B cell (primary cell): ENCODE results near the gene MIS18A. TPM values are rescaled to one million over a fixed set of nuclear protein-coding genes. Genes with fewer than 3 reads are reported as not detected.

Experiments
- ATAC-seq: fragments of 200-7000 bp; cut with Tn5 transposase; one replicate; pipeline ENCODE4 v1.10.0; 2021; ENCODE audit warnings: low read depth, mild to moderate bottlenecking, moderate number of reproducible peaks, moderate library complexity
- CTCF ChIA-PET: fragments of 350-600 bp; sonication (Branson Sonifier 250); formaldehyde crosslinking; loops from one replicate; lab custom pipeline; 2021; ENCODE audit warnings: antibody characterized with exemption, inconsistent platforms; lab: Charles Lee
- POLR2A ChIA-PET: fragments of 350-600 bp; sonication (Branson Sonifier 250); formaldehyde crosslinking; loops from one replicate; lab custom pipeline; 2021; ENCODE audit warnings: antibody characterized with exemption; lab: Charles Lee
- DNase-seq: peaks from one replicate; pipeline ENCODE4 v3.0.0; 2013
- H2AFZ ChIP-seq: 2 replicates; pipeline ENCODE4 v1.6.1; 2012; ENCODE audit warnings: mild to moderate bottlenecking, low read depth, low read length; ENCODE audit not compliant: insufficient read depth, poor library complexity, severe bottlenecking
- H3K27ac ChIP-seq, 2 donors: 1 replicate in 1 of 2; 2 replicates in 1 of 2; pipeline ENCODE4 v1.5.1; 2012 to 2013; ENCODE audit warnings: low read length in 2 of 2, mild to moderate bottlenecking in 2 of 2, moderate library complexity in 1 of 2
- H3K27me3 ChIP-seq, 4 experiments: fragments of 200-600 bp in 1 of 4; sonication (generic) in 1 of 4; replicated peaks in 1 of 4; 1 replicate in 2 of 4; 2 replicates in 2 of 4; pipeline versions ENCODE4 v1.6.1 to v1.7.0; 2013 to 2016; ENCODE audit warnings: low read length in 3 of 4, mild to moderate bottlenecking in 2 of 4, mixed read lengths in 1 of 4, moderate library complexity in 1 of 4; ENCODE audit not compliant: insufficient read depth in 4 of 4, control insufficient read depth in 3 of 4; ENCODE audit errors: control extremely low read depth in 1 of 4
- H3K36me3 ChIP-seq, 2 experiments: replicated peaks in 1 of 2; 1 replicate in 1 of 2; 2 replicates in 1 of 2; pipeline versions ENCODE4 v1.6.1 to v1.7.1; 2013; ENCODE audit warnings: low read length in 1 of 2; ENCODE audit not compliant: insufficient read depth in 2 of 2, control insufficient read depth in 1 of 2; ENCODE audit errors: control extremely low read depth in 1 of 2, extremely low read depth in 1 of 2
- H3K4me1 ChIP-seq, 2 donors: fragments of 200-600 bp in 1 of 2; sonication (generic) in 1 of 2; 1 replicate in 1 of 2; 2 replicates in 1 of 2; pipeline versions ENCODE4 v1.5.1 to v1.6.1; 2013 to 2017; ENCODE audit warnings: low read length in 2 of 2; ENCODE audit not compliant: control insufficient read depth in 2 of 2, insufficient read depth in 2 of 2
- H3K4me2 ChIP-seq: replicated peaks from 2 replicates; pipeline ENCODE3; 2012; ENCODE audit warnings: mild to moderate bottlenecking, low read depth, low read length; ENCODE audit not compliant: poor library complexity, severe bottlenecking
- H3K4me3 ChIP-seq, 5 experiments: fragments of 200-600 bp in 1 of 5; sonication (generic) in 1 of 5; 1 replicate in 3 of 5; 2 replicates in 2 of 5; pipeline versions ENCODE4 v1.5.1 to v1.7.0; 2011 to 2016; ENCODE audit warnings: low read length in 4 of 5, mild to moderate bottlenecking in 4 of 5, low read depth in 2 of 5, control low read depth in 1 of 5, moderate library complexity in 1 of 5; ENCODE audit not compliant: insufficient read depth in 1 of 5; ENCODE audit errors: control extremely low read depth in 1 of 5, extremely low read depth in 1 of 5
- H3K79me2 ChIP-seq: fragments of 200-600 bp; sonication (generic); one replicate; pipeline ENCODE4 v1.6.0; 2016; ENCODE audit warnings: low read length; ENCODE audit not compliant: control insufficient read depth, insufficient read depth
- H3K9ac ChIP-seq: fragments of 200-600 bp; sonication (generic); 2 replicates; pipeline ENCODE4 v1.6.1; 2017; ENCODE audit warnings: mild to moderate bottlenecking, low read length, moderate library complexity
- H3K9me3 ChIP-seq, 3 donors: one replicate each; pipeline versions ENCODE4 v1.6.1 to v1.7.1; 2013; ENCODE audit warnings: low read length in 2 of 3; ENCODE audit not compliant: control insufficient read depth in 2 of 3, insufficient read depth in 1 of 3; ENCODE audit errors: control extremely low read depth in 1 of 3
- H4K20me1 ChIP-seq: 2 replicates; pipeline ENCODE4 v1.6.0; 2012; ENCODE audit warnings: mild to moderate bottlenecking, low read length; ENCODE audit not compliant: insufficient read depth, control insufficient read depth, poor library complexity, severe bottlenecking
- H3K27ac Mint-ChIP-seq: one replicate; pipeline ENCODE4 v1.8.0; 2021; ENCODE audit warnings: mixed read lengths
- H3K27me3 Mint-ChIP-seq: one replicate; pipeline ENCODE4 v1.8.0; 2021; ENCODE audit warnings: mixed read lengths
- H3K4me1 Mint-ChIP-seq: one replicate; pipeline ENCODE4 v1.8.0; 2021; ENCODE audit warnings: mixed read lengths
- H3K4me3 Mint-ChIP-seq: one replicate; pipeline ENCODE4 v1.8.0; 2021; ENCODE audit warnings: mixed read lengths
- H3K9me3 Mint-ChIP-seq: one replicate; pipeline ENCODE4 v1.8.0; 2022; ENCODE audit warnings: mixed read lengths; ENCODE audit not compliant: insufficient read depth
- CTCF ChIP-seq: fragments of 200-600 bp; IDR thresholded peaks from one replicate; pipeline ENCODE4 v1.8.0; 2022; ENCODE audit warnings: antibody characterized with exemption, mild to moderate bottlenecking
- EZH2 ChIP-seq: IDR thresholded peaks from 2 replicates; pipeline ENCODE4 v1.6.1; 2012; ENCODE audit warnings: borderline replicate concordance, low read depth, mild to moderate bottlenecking, moderate library complexity, low read length; ENCODE audit not compliant: insufficient read depth, poor library complexity, severe bottlenecking
- WGBS: methylation state at CpG from one replicate; pipeline ENCODE4 v1.1.5; 2013; ENCODE audit warnings: missing lambda C conversion rate; ENCODE audit not compliant: insufficient coverage; 5-methylcytosine and 5-hydroxymethylcytosine counted together
- intact Hi-C: fragments of 100-400 bp; cut with micrococcal nuclease; formaldehyde crosslinking; loops from one replicate; pipeline ENCODE4 v1.10.0; 2022
- polyA plus RNA-seq: library from polyadenylated mRNA; depleted of rRNA; stranded (reverse); fragments of >200 nt; gene quantifications from 2 replicates; pipeline ENCODE4 v1.2.3, GENCODE V29; 2012
- total RNA-seq, 2 donors: library from RNA; stranded (reverse); fragments of 120-200 nt in 1 of 2; gene quantifications; 1 replicate in 1 of 2; 2 replicates in 1 of 2; pipeline versions ENCODE4 v1.2.3 to v1.2.4, GENCODE V29; 2013 to 2022

The MIS18A gene
- total and polyA plus RNA-seq, 2 donors (not counting 1 experiment from before 2014, with no cell fraction given), result 4.0 to 10.4 TPM

GRCh38 chr21:32307706-32308105 is 28.9 kb upstream of the MIS18A start:
- H3K4me1 Mint-ChIP-seq, result no peaks in the 10 kb centered on the region
- ChIA-PET CTCF (no interaction called here), POLR2A (no interaction called here)
- H3K4me3 Mint-ChIP-seq, result no peak overlapping the region
- H3K9me3 Mint-ChIP-seq, result no peaks in the 10 kb centered on the region
- intact Hi-C loops, result no loop called here
- Histone ChIP-seq H3K4me3 (no peak overlapping the region), H3K4me1 (no peaks in the 10 kb centered on the region), H2AFZ (no peak overlapping the region), H3K9ac (no peak overlapping the region), H3K4me2 (no peak overlapping the region), H3K36me3 (peaks cover 0 to 16% of the 10 kb centered on the region in 2 experiments), H3K79me2 (no peaks in the 10 kb centered on the region), H4K20me1 (no peaks in the 10 kb centered on the region), H3K27me3 (no peaks in the 10 kb centered on the region), H3K27ac (no peak overlapping the region), H3K9me3 (peaks cover 0 to 4% (median 0%) of the 10 kb centered on the region in 3 donors)
- TF ChIP-seq CTCF (no peak), EZH2 (no peak)
- 100% methylated on average over 1 of the region's 4 CpGs for WGBS
- no peak for ATAC-seq
- DNase-seq, result no peak
- no peak overlapping the region for H3K27ac Mint-ChIP-seq
- no peaks in the 10 kb centered on the region for H3K27me3 Mint-ChIP-seq

DNA sequence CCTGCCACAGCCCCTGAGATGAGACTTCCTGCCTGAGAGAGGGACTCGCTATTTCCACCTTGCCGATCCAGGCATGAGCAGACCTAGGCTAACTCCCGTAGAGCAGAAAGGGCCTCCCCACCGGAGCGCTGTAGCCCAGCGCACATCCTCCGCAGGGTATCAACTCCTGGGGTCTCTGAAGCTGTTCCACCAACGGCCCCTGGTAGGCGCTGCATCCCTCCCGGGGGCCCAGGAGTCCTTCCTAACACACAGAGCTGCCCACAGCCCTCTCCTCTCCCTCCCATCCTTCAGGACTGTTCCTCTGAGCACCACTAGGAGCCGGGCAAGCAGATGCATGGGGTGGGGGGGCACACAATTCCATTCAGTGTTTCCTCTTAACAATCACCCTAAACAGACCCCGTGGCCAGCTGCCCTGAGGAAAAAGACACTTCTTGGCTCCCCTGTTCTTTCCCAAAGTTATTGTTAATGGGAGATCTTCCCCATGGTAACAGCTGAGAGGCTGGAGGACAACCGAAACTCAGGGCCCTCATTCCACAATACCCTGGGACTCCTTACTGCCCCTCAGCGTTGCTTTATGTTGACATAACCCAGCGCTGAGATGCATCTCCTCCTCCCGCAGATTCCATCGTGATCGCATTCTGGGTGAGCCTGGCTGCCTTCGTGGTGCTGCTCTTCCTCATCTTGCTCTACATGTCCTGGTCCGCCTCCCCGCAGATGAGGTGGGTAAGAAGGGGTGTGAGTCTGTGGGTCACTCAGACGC is 27.4 kb upstream of the MIS18A start:
- H3K9ac ChIP-seq, result no peak overlapping the region
- H3K4me1 ChIP-seq, result no peaks in the 10 kb centered on the region
- no peaks in the 10 kb centered on the region for H3K9me3 Mint-ChIP-seq
- intact Hi-C loops, result no loop called here
- ChIA-PET POLR2A (no interaction called here), CTCF (no interaction called here)
- H4K20me1 ChIP-seq, result no peaks in the 10 kb centered on the region
- no peak for TF ChIP-seq CTCF
- no peak for TF ChIP-seq EZH2
- peaks cover 0 to 2% of the 10 kb centered on the region in 2 experiments for H3K36me3 ChIP-seq
- H3K4me3 Mint-ChIP-seq, result no peak overlapping the region
- no peaks in the 10 kb centered on the region for H3K27me3 ChIP-seq
- ATAC-seq (no peak), DNase-seq (no peak)
- H3K4me3 ChIP-seq, result no peak overlapping the region
- no peaks in the 10 kb centered on the region for H3K4me1 Mint-ChIP-seq
- H3K27ac ChIP-seq, result no peak overlapping the region
- no peaks in the 10 kb centered on the region for H3K79me2 ChIP-seq
- no peak overlapping the region for H3K27ac Mint-ChIP-seq
- no peak overlapping the region for H2AFZ ChIP-seq
- H3K4me2 ChIP-seq, result no peak overlapping the region
- WGBS, result 86% methylated on average over 18 of the region's 22 CpGs
- no peaks in the 10 kb centered on the region for H3K9me3 ChIP-seq
- H3K27me3 Mint-ChIP-seq, result no peaks in the 10 kb centered on the region
